ENCODE measurements around the gene GRK2.

Gene GRK2

DNA sequence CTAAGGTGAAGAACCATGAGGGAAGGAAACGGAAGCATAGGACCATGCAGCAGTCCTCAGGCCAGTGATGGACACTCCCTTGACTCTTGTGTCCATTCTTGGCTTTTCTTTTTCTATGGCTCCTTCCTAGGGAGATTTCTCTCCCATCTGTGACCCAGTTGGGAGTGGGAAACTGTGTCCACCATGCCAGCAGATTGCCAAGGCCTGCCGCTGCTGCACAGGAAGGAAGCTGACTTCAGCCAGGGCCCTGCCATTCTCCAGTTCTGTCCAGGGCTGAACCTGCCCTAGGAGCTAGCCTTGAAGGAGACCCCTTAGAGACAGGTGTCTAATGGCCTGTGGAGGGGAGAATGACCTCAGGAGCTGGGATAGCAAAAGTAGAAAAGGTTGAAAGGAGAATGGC lies 54.4 kb downstream of the GRK2 start:
- no peak for DNase-seq
- no peak overlapping the region for H3K27ac Mint-ChIP-seq
- H3K4me3 Mint-ChIP-seq = no peak overlapping the region
- no peak for TF ChIP-seq CTCF (IDR thresholded peaks at IDR 0.05)
- H3K27me3 Mint-ChIP-seq (ENCODE audit: low read depth, poor library complexity) = peaks cover 33% of the 10 kb centered on the region
- no peaks in the 10 kb centered on the region for H3K9me3 Mint-ChIP-seq
- H3K36me3 Mint-ChIP-seq (ENCODE audit: low read depth) = no peaks in the 10 kb centered on the region
- H3K4me1 Mint-ChIP-seq = peaks cover 13% of the 10 kb centered on the region

- H3K36me3 Mint-ChIP-seq (ENCODE audit: low read depth) = peaks cover 5% of the 10 kb centered on the region
- H3K27ac Mint-ChIP-seq = no peak overlapping the region
- DNase-seq = no peak
- no peaks in the 10 kb centered on the region for H3K9me3 Mint-ChIP-seq
- no peak for TF ChIP-seq CTCF (IDR thresholded peaks at IDR 0.05)
- H3K4me1 Mint-ChIP-seq = peaks cover 12% of the 10 kb centered on the region
- no peak overlapping the region for H3K4me3 Mint-ChIP-seq
- H3K27me3 Mint-ChIP-seq (ENCODE audit: low read depth, poor library complexity) = peaks cover 32% of the 10 kb centered on the region
Measured at GRCh38 chr11:67321313-67321871, 55.1 kb downstream of the GRK2 start.

DNA sequence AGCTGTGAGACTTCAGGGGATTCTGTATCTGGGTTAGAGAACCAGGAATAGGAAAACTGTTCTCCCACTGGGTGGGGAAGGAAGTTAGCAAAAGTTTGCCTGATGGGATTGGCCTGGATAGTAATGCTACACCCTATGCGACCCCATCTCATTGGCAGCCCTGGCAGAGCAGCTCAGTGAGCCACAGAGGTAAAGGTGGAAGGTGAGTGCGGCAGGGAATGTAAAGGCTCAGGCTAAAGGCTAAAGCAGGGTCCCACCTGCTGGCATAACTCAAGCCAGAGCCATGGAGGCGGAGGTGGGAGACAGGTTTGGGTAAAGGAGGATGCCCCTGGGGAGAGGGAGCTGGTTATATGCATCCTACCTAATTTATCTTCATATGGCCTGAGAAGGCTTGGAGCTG lies 55.8 kb downstream of the GRK2 start:
- Mint-ChIP-seq H3K4me1 (peaks cover 12% of the 10 kb centered on the region), H3K36me3 (ENCODE audit: low read depth) (peaks cover 5% of the 10 kb centered on the region), H3K27ac (no peak overlapping the region), H3K9me3 (no peaks in the 10 kb centered on the region), H3K4me3 (no peak overlapping the region), H3K27me3 (ENCODE audit: low read depth, poor library complexity) (peaks cover 32% of the 10 kb centered on the region)
- no peak for DNase-seq
- TF ChIP-seq CTCF (IDR thresholded peaks at IDR 0.05) = no peak

GRCh38 chr11:67323526-67323925 lies 57.3 kb downstream of the GRK2 start:
- no peak for DNase-seq
- Mint-ChIP-seq H3K9me3 (no peaks in the 10 kb centered on the region), H3K27ac (no peak overlapping the region), H3K4me1 (peaks cover 4% of the 10 kb centered on the region), H3K27me3 (ENCODE audit: low read depth, poor library complexity) (peaks cover 28% of the 10 kb centered on the region), H3K36me3 (ENCODE audit: low read depth) (peaks cover 5% of the 10 kb centered on the region), H3K4me3 (no peak overlapping the region)
- no peak for TF ChIP-seq CTCF (IDR thresholded peaks at IDR 0.05)

- Mint-ChIP-seq H3K4me1 (no peaks in the 10 kb centered on the region), H3K4me3 (no peak overlapping the region), H3K36me3 (ENCODE audit: low read depth) (peaks cover 17% of the 10 kb centered on the region), H3K27ac (no peak overlapping the region), H3K27me3 (ENCODE audit: low read depth, poor library complexity) (peaks cover 9% of the 10 kb centered on the region), H3K9me3 (no peaks in the 10 kb centered on the region)
- DNase-seq = no peak
- no peak for TF ChIP-seq CTCF (IDR thresholded peaks at IDR 0.05)
Measured at GRCh38 chr11:67332081-67332691, 65.9 kb downstream of the GRK2 start.
